Astrocyte of the cerebellum (primary cell): ENCODE data around the gene DIPK1A.
"Not testable (repeated sequence)": the region's sequence is repeated elsewhere in the genome, so short reads cannot be mapped to it uniquely, and the experiment has no call there.

Experiments
- DNase-seq: peaks from one replicate; pipeline ENCODE4 v3.0.0-alpha.2; 2011; ENCODE audit warnings: low read depth
- H3K4me3 ChIP-seq: 2 replicates; pipeline ENCODE4 v1.5.1; 2011; ENCODE audit warnings: mild to moderate bottlenecking, low read depth, low read length, moderate library complexity
- in situ Hi-C: cut with HindIII; loops from 2 replicates; pipeline ENCODE4 v1.10.0; 2017; ENCODE audit warnings: low sequenced_read_pairs
- TF ChIP-seq, protein P1 (sequence below): IDR thresholded peaks from 2 replicates; pipeline ENCODE4 v1.5.1; 2012; ENCODE audit warnings: low read length, low read depth, moderate library complexity, mild to moderate bottlenecking; ENCODE audit errors: missing control alignments

The DIPK1A gene

DNA sequence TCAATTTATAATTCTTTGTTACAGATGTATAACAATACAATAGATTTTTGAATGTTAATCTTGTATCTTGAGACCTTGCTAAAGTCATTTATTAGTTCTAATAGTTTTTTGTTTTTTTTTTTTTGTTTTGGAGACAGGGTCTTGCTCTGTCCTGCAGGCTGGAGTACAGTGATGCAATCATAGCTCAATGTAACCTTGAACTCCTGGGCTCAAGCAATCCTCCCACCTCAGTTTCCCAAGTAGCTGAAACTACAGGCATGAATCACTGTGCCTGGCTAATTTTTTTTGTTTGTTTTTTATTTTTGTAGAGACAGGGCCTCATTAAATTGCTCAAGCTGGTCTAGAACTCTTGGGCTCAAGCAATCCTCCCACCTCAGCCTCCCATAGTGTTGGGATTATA lies 26.2 kb upstream of the DIPK1A start:
- in situ Hi-C loops: no loop called here
- H3K4me3 ChIP-seq: no peak overlapping the region
- TF ChIP-seq, protein P1, sequence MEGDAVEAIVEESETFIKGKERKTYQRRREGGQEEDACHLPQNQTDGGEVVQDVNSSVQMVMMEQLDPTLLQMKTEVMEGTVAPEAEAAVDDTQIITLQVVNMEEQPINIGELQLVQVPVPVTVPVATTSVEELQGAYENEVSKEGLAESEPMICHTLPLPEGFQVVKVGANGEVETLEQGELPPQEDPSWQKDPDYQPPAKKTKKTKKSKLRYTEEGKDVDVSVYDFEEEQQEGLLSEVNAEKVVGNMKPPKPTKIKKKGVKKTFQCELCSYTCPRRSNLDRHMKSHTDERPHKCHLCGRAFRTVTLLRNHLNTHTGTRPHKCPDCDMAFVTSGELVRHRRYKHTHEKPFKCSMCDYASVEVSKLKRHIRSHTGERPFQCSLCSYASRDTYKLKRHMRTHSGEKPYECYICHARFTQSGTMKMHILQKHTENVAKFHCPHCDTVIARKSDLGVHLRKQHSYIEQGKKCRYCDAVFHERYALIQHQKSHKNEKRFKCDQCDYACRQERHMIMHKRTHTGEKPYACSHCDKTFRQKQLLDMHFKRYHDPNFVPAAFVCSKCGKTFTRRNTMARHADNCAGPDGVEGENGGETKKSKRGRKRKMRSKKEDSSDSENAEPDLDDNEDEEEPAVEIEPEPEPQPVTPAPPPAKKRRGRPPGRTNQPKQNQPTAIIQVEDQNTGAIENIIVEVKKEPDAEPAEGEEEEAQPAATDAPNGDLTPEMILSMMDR: no peak
- no peak for DNase-seq

- DNase-seq: no peak
- no peak overlapping the region for H3K4me3 ChIP-seq
- TF ChIP-seq, protein P1: no peak
- in situ Hi-C loops: no loop called here
These were observed 23.8 kb upstream of the DIPK1A start for GRCh38 chr1:92985101-92985500.

GRCh38 chr1:92980732-92981647 lies 19.7 kb upstream of the DIPK1A start:
- TF ChIP-seq, protein P1: no peak
- DNase-seq: no peak
- H3K4me3 ChIP-seq: no peak overlapping the region
- in situ Hi-C loops: no loop called here

- no peak overlapping the region for H3K4me3 ChIP-seq
- in situ Hi-C loops: no loop called here
- TF ChIP-seq, protein P1: no peak
- DNase-seq: no peak
These were observed 14.4 kb upstream of the DIPK1A start for GRCh38 chr1:92975551-92976232.

- H3K4me3 ChIP-seq, in situ Hi-C loops, DNase-seq: not testable (repeated sequence)
These were observed 12.8 kb upstream of the DIPK1A start for GRCh38 chr1:92974112-92974511.

GRCh38 chr1:92973203-92973897 lies 12.1 kb upstream of the DIPK1A start:
- TF ChIP-seq, protein P1: no peak
- no peak overlapping the region for H3K4me3 ChIP-seq
- no peak for DNase-seq
- in situ Hi-C loops: no loop called here
